ENCODE measurements around the gene TCF4. TPM values are rescaled to one million over a fixed set of nuclear protein-coding genes. Genes with fewer than 3 reads are reported as not detected.

TCF4 gene
- total RNA-seq, 2 experiments from 2014 or later: 0.21 to 0.26 TPM

DNA sequence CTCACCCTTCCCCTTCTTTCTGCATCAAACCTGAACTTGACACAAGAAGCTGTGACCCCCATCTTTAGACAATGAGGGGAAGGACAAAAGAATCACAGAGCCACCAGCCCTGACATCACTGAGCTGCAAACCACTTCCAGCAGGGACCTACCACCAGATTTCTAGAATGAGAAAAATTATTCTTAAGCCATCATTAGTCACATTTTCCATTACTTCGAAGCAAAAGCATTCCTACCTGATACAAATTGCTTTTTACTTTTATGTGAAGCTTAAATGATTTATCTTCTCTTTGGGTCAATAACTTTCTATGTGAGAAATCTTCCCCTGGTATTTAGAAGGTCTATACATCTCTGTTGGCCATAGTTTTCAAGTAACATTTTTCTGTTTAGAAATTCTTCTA, 134.8 kb downstream of the TCF4 start:
- H3K27me3 Mint-ChIP-seq (ENCODE audit: low read depth): no peaks in the 10 kb centered on the region
- H3K27ac Mint-ChIP-seq: no peak overlapping the region
- no peak overlapping the region for H3K4me3 Mint-ChIP-seq
- ChIA-PET POLR2A (no interaction called here), CTCF (no interaction called here)
- H3K4me1 Mint-ChIP-seq (ENCODE audit: low read depth): no peaks in the 10 kb centered on the region
- H3K9me3 Mint-ChIP-seq (ENCODE audit: insufficient read depth): no peaks in the 10 kb centered on the region
- no peaks in the 10 kb centered on the region for H3K36me3 Mint-ChIP-seq (ENCODE audit: low read depth)
- ATAC-seq (no peak), DNase-seq (no peak)

DNA sequence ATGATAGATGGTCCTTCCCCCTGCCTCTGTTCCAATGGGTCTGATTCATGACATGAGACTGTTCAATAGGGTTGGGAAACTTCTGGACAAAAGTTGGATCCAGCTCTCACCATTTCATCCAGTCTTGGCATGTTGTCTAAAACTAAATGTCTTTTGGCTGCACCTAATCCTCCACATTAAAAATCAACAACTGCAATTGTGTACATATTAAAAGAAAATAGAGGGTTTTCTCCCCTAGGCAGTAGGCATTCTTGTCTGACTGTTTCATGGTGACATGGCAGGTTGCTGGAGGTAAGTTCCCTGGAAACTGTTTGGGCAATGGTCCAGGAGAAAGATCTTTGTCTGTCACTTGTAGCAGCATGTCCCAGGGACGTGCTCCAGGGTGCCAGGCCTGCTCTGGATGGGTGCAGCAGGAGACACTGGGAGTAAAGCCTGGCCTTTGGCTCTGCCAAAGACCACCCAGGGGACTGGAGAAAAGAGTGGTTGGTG, 135.8 kb downstream of the TCF4 start:
- Mint-ChIP-seq H3K36me3 (ENCODE audit: low read depth) (no peaks in the 10 kb centered on the region), H3K27me3 (ENCODE audit: low read depth) (no peaks in the 10 kb centered on the region), H3K4me3 (no peak overlapping the region), H3K4me1 (ENCODE audit: low read depth) (no peaks in the 10 kb centered on the region), H3K27ac (no peak overlapping the region), H3K9me3 (ENCODE audit: insufficient read depth) (no peaks in the 10 kb centered on the region)
- ChIA-PET CTCF (no interaction called here), POLR2A (no interaction called here)
- ATAC-seq (no peak), DNase-seq (no peak)

DNA sequence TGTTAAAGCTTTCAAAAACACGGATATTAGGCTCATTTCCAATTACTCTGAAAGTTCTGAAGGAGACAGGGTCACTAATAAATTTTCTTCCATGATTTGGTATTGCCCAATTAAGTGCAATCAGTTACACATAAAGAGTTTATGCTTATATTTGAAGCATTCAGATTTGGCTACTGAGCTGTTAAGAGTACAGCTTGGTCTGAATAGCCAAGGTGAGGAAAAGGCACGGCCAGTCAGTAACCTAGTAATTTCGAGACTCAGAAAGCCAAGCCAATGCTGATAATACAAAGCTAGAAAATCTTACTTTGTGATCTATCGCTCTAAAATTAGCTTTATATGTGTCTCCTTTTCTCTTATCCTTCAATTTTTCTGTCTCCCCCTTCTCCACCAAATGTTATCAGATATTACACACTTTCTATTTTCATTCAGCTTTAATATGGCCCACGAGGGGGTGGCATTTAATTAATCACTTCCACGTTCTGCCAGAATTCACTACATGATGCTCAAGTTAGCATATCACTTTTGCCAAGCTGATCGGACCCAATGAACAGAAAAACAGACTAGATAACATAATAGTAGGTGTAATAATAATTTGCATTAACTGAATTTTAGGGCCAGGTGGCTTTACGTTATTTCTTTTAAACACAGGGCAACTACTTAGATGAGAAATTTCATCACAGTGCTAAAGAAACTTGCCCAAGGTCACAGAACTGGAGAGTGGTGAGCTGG, 138.4 kb downstream of the TCF4 start:
- Mint-ChIP-seq H3K27ac (no peak overlapping the region), H3K9me3 (ENCODE audit: insufficient read depth) (no peaks in the 10 kb centered on the region), H3K36me3 (ENCODE audit: low read depth) (no peaks in the 10 kb centered on the region), H3K4me3 (no peak overlapping the region), H3K27me3 (ENCODE audit: low read depth) (peaks cover 2% of the 10 kb centered on the region), H3K4me1 (ENCODE audit: low read depth) (no peaks in the 10 kb centered on the region)
- no peak for ATAC-seq
- POLR2A ChIA-PET: no interaction called here
- CTCF ChIA-PET: interaction anchor here (1.2 kb wide), 1 partner anchor 34 kb away, joined by 5 read pairs; no protein-coding TSS in a partner anchor
- no peak for DNase-seq

DNA sequence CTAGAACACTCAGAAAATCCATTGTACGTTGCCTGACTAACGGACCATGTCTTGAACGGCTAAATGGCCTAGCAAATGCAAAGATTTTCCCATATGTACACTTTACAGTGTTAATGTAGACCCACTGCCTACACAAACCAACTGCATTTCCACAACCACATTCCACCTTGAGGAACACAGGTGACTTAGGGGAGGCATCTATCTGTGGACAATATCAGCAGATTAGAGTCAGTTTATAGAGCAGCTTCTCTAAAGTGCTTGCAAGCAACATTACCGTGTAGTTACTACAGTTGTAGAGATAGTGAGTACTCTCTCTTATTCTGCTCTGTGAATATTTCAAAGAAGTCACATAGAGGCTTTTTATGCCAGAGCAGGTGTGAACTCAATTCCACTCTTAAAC, 139.6 kb downstream of the TCF4 start:
- Mint-ChIP-seq H3K4me1 (ENCODE audit: low read depth) (no peaks in the 10 kb centered on the region), H3K27me3 (ENCODE audit: low read depth) (peaks cover 2% of the 10 kb centered on the region), H3K27ac (no peak overlapping the region), H3K4me3 (no peak overlapping the region), H3K36me3 (ENCODE audit: low read depth) (no peaks in the 10 kb centered on the region), H3K9me3 (ENCODE audit: insufficient read depth) (no peaks in the 10 kb centered on the region)
- ATAC-seq (no peak), DNase-seq (no peak)
- ChIA-PET POLR2A (no interaction called here), CTCF (no interaction called here)

DNA sequence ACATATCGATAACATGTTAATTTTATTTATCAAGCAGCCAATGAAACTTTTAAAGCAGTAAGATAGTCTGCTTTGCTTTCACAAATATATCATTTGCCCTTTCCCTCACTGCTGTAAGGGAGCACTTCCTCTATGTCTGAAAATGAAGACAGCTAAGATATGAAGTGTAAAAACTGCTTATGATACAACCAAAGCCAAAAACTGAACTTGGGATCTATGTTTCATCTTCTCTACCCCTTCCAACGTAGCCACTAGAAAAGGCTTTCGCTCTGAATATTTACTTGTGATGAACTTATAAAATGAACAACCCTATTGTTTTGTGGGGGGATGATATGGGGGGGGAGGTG, 140.3 kb downstream of the TCF4 start:
- CTCF ChIA-PET: no interaction called here
- Mint-ChIP-seq H3K36me3 (ENCODE audit: low read depth) (no peaks in the 10 kb centered on the region), H3K4me3 (no peak overlapping the region), H3K4me1 (ENCODE audit: low read depth) (no peaks in the 10 kb centered on the region), H3K9me3 (ENCODE audit: insufficient read depth) (no peaks in the 10 kb centered on the region), H3K27ac (no peak overlapping the region), H3K27me3 (ENCODE audit: low read depth) (peaks cover 2% of the 10 kb centered on the region)
- DNase-seq: no peak
- no peak for ATAC-seq
- POLR2A ChIA-PET: no interaction called here

DNA sequence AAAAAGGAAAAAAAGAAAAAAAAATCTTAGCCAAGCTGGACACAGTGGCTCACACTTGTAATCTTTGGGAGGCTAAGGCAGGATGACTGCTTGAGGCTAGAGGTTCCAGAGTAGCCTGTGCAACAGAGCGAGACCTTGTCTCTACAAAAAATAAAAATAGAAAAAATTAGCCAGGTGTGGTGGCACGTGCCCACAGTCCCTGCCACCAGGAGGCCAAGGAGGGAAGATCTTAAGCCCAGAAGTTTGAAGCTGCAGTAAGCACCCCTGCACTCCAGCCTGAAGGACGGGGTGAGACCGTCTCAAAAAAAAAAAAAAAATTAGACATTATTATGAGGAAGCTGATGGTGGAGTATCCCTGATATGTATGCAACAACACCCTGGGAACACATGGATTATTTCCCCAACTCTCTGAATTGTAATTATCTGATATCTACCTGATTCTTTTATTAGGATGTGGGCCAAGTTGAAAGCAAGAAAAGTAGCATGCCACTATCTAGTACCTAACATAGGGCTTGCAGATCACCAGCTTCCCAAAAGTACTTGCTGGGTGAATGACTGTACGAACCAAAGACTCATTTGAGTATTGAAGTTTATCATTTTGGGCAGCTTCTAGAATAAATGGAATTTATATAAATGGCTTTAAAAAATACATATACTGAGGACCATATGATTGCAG, 140.9 kb downstream of the TCF4 start:
- POLR2A ChIA-PET: no interaction called here
- Mint-ChIP-seq H3K27me3 (ENCODE audit: low read depth) (peaks cover 2% of the 10 kb centered on the region), H3K4me3 (no peak overlapping the region), H3K36me3 (ENCODE audit: low read depth) (no peaks in the 10 kb centered on the region), H3K4me1 (ENCODE audit: low read depth) (no peaks in the 10 kb centered on the region), H3K9me3 (ENCODE audit: insufficient read depth) (no peaks in the 10 kb centered on the region), H3K27ac (no peak overlapping the region)
- DNase-seq: no peak
- ATAC-seq: no peak
- CTCF ChIA-PET: no interaction called here

DNA sequence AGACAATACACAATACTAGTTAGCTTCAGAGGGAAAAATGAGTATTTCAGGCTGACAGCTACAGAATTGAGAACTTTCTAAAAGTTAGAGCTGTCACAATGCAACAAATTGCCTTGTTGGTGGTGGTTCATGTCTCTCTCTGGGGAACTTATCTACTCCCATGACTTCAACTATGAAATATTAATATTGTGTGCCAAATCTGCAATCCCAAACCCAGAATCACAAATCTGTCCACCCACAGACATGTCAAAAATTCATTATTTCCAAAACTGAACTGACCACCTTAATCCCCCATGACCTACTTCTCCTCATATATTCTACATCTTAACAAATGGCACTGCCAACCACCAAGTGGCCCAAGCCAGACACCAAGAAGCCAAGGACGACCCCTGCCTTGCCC, 143.5 kb downstream of the TCF4 start:
- H3K27me3 Mint-ChIP-seq (ENCODE audit: low read depth): peaks cover 2% of the 10 kb centered on the region
- ChIA-PET POLR2A (no interaction called here), CTCF (no interaction called here)
- H3K4me3 Mint-ChIP-seq: no peak overlapping the region
- H3K27ac Mint-ChIP-seq: no peak overlapping the region
- H3K4me1 Mint-ChIP-seq (ENCODE audit: low read depth): no peaks in the 10 kb centered on the region
- DNase-seq: no peak
- no peaks in the 10 kb centered on the region for H3K9me3 Mint-ChIP-seq (ENCODE audit: insufficient read depth)
- H3K36me3 Mint-ChIP-seq (ENCODE audit: low read depth): no peaks in the 10 kb centered on the region
- no peak for ATAC-seq

DNA sequence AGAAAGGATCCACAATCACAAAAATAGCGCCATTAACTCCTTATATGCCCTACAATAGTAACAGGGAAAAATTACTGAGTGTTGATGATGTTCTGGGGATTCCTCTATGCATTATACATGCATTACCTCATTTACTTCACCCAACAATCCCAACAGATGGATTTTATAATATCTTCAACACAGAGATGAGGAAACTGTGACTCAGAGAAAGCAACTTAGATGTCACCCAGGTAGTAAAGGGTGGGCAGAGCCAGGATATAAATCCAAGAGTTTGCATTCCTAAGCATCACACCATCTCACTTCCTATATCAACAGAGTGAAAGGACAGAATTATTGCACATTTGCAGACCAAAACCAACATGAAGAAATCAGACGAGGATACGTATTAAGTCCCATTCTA, 144.2 kb downstream of the TCF4 start:
- Mint-ChIP-seq H3K36me3 (ENCODE audit: low read depth) (no peaks in the 10 kb centered on the region), H3K27ac (no peak overlapping the region), H3K27me3 (ENCODE audit: low read depth) (peaks cover 2% of the 10 kb centered on the region), H3K9me3 (ENCODE audit: insufficient read depth) (no peaks in the 10 kb centered on the region), H3K4me1 (ENCODE audit: low read depth) (no peaks in the 10 kb centered on the region), H3K4me3 (no peak overlapping the region)
- no peak for ATAC-seq
- ChIA-PET CTCF (no interaction called here), POLR2A (no interaction called here)
- DNase-seq: no peak

DNA sequence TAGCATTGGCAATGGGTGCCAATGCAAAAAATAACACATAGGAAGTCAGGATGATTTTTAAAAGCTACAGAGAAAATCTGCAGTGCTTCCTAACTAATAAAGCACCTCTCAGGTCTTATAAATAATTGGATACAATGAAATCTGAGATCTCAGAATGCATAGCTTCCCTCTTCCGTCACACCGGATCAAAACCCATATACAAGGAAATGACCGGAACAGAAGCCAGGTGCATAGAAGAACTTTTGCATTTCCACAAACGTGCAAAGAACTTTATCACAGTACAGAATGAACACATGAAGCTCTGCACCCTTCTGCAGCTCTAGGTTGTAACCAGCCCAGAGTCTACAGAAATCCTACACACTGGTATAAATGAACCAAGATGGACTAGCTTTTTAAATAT, 145.4 kb downstream of the TCF4 start:
- no peak overlapping the region for H3K27ac Mint-ChIP-seq
- no peaks in the 10 kb centered on the region for H3K36me3 Mint-ChIP-seq (ENCODE audit: low read depth)
- no peak overlapping the region for H3K4me3 Mint-ChIP-seq
- ChIA-PET POLR2A (no interaction called here), CTCF (interaction anchor here (1.5 kb wide), 1 partner anchor 27 kb away, joined by 3 read pairs; no protein-coding TSS in a partner anchor)
- DNase-seq (no peak), ATAC-seq (no peak)
- no peaks in the 10 kb centered on the region for H3K9me3 Mint-ChIP-seq (ENCODE audit: insufficient read depth)
- peaks cover 2% of the 10 kb centered on the region for H3K27me3 Mint-ChIP-seq (ENCODE audit: low read depth)
- no peaks in the 10 kb centered on the region for H3K4me1 Mint-ChIP-seq (ENCODE audit: low read depth)

DNA sequence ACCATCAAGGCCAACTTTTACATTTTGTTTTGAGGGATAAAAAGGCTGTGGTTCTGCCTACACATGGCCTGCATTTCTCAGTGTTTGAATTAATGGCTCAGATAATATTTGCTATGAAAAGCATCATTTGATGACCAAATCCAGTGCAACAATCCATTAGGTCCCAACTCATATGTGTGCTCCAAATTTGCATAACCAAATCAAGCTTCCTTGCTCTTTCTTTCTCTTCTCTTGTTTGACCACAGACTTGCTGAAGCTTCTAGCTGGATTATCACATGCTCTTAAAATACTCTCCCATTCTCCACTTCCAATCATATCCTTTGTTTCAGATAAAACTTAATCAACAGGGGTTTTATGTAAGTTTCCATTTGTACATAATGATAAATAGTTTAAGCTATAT, 147.0 kb downstream of the TCF4 start:
- no peak for DNase-seq
- no peaks in the 10 kb centered on the region for H3K4me1 Mint-ChIP-seq (ENCODE audit: low read depth)
- no peak for ATAC-seq
- H3K27me3 Mint-ChIP-seq (ENCODE audit: low read depth): peaks cover 2% of the 10 kb centered on the region
- no peak overlapping the region for H3K4me3 Mint-ChIP-seq
- no peaks in the 10 kb centered on the region for H3K9me3 Mint-ChIP-seq (ENCODE audit: insufficient read depth)
- H3K27ac Mint-ChIP-seq: no peak overlapping the region
- H3K36me3 Mint-ChIP-seq (ENCODE audit: low read depth): no peaks in the 10 kb centered on the region
- CTCF ChIA-PET: no interaction called here
- POLR2A ChIA-PET: no interaction called here

DNA sequence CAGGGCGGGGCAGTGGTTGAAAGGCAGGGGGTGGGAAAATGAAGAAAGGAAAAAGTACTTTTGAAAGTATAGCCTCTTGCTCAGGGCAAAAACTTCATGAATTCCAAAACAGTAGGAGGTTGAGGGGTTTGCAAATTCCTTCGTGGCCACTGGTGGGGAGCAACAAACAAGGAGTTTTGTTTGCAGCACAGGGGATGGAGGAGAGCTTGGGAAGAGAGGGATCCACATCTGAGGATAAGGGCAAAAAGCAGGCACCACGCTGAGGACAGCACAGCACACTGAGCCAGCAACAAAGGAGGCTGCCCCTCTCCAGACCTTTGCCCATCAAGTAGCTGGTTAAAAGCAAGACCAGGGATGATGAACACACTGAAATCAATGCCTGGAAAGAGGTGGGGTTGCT, 148.9 kb downstream of the TCF4 start:
- POLR2A ChIA-PET: no interaction called here
- H3K4me1 Mint-ChIP-seq (ENCODE audit: low read depth): no peaks in the 10 kb centered on the region

DNA sequence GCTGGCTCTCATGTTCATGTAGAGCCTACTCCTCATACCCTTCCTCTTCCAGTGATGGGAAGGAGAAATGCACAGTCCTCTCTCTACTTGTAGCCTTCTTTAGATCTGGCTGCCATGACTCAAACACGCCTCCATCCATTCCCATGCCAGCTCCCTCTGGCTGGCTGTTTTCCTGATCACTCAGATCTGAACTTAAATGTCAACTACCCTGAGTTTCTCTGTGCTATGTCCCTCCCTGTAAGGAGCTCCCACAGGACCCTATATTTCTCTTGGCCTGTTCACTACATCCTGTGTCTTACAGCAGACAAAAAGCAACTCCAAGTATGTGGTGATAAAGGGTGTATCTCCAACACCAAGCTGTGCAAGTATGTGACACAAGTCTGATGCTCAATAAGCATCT, 152.4 kb downstream of the TCF4 start:
- ATAC-seq: no peak
- Mint-ChIP-seq H3K4me3 (no peak overlapping the region), H3K36me3 (ENCODE audit: low read depth) (no peaks in the 10 kb centered on the region), H3K9me3 (ENCODE audit: insufficient read depth) (no peaks in the 10 kb centered on the region), H3K27ac (no peak overlapping the region), H3K27me3 (ENCODE audit: low read depth) (no peaks in the 10 kb centered on the region), H3K4me1 (ENCODE audit: low read depth) (no peaks in the 10 kb centered on the region)
- POLR2A ChIA-PET: no interaction called here
- no peak for DNase-seq
- CTCF ChIA-PET: no interaction called here

More for the DNA sequence above, 148.9 kb downstream of the TCF4 start:
- Mint-ChIP-seq H3K27me3 (ENCODE audit: low read depth) (no peaks in the 10 kb centered on the region), H3K9me3 (ENCODE audit: insufficient read depth) (no peaks in the 10 kb centered on the region), H3K4me3 (no peak overlapping the region), H3K27ac (no peak overlapping the region), H3K36me3 (ENCODE audit: low read depth) (no peaks in the 10 kb centered on the region)
- ATAC-seq (no peak), DNase-seq (no peak)
- CTCF ChIA-PET: no interaction called here

DNA sequence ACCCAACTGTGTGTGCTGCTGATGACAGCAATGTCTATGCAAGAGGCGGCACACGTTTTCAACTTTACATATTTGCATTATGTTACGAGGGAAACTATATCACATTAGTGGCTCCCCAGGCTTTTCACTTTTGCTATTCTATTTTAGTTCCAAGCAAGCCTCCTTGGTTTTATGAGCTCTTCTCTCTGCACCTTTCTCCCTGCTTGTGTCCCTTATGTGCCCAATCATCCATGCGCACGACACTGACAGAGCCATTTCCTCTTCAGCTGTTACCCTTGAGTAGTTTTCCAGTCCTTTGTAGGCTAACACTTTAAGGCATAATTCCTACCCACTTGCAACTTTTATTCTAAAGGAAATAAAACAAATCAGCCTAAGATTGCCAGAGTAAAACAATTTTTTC, 154.3 kb downstream of the TCF4 start:
- no peaks in the 10 kb centered on the region for H3K4me1 Mint-ChIP-seq (ENCODE audit: low read depth)
- H3K9me3 Mint-ChIP-seq (ENCODE audit: insufficient read depth): no peaks in the 10 kb centered on the region
- no peak overlapping the region for H3K4me3 Mint-ChIP-seq
- H3K36me3 Mint-ChIP-seq (ENCODE audit: low read depth): no peaks in the 10 kb centered on the region
- POLR2A ChIA-PET: no interaction called here
- H3K27me3 Mint-ChIP-seq (ENCODE audit: low read depth): no peaks in the 10 kb centered on the region
- DNase-seq (no peak), ATAC-seq (no peak)
- no peak overlapping the region for H3K27ac Mint-ChIP-seq
- CTCF ChIA-PET: no interaction called here

All from activated CD8-positive, alpha-beta T cell treated with anti-CD3 and anti-CD28 coated beads, Interleukin-2, amount 10 ng/mL, durations not matched to agents 7 days and 5 days (primary cell).